Hepatocyte (in vitro differentiated cells): Measurements from ENCODE around the gene ASIP. TPM values are rescaled to one million over a fixed set of nuclear protein-coding genes. Genes with fewer than 3 reads are reported as not detected.
"Not testable (repeated sequence)": the region's sequence is repeated elsewhere in the genome, so short reads cannot be mapped to it uniquely, and the experiment has no call there.

Source experiments
- DNase-seq: peaks from one replicate; pipeline ENCODE4 v3.0.0-alpha.2; 2016; ENCODE audit warnings: low spot score
- H2AFZ ChIP-seq: fragments of 200-600 bp; sonication (generic); 2 replicates; pipeline ENCODE4 v1.6.0; 2016; ENCODE audit warnings: antibody characterized with exemption, mild to moderate bottlenecking
- H3K27ac ChIP-seq: fragments of 200-600 bp; sonication (generic); 2 replicates; pipeline ENCODE4 v1.5.1; 2016; ENCODE audit warnings: mild to moderate bottlenecking
- H3K27me3 ChIP-seq: fragments of 200-600 bp; sonication (generic); 2 replicates; pipeline ENCODE4 v1.6.1; 2016
- H3K36me3 ChIP-seq: fragments of 200-600 bp; sonication (generic); replicated peaks from 2 replicates; pipeline ENCODE4 v1.5.1; 2016; ENCODE audit warnings: low read depth; ENCODE audit not compliant: insufficient read depth
- H3K4me1 ChIP-seq: fragments of 200-600 bp; sonication (generic); 2 replicates; pipeline ENCODE4 v1.5.1; 2016; ENCODE audit warnings: mild to moderate bottlenecking, moderate library complexity; ENCODE audit not compliant: insufficient read depth
- H3K4me2 ChIP-seq: fragments of 200-600 bp; sonication (generic); 2 replicates; pipeline ENCODE4 v1.6.0; 2016
- H3K4me3 ChIP-seq: fragments of 200-600 bp; sonication (generic); 2 replicates; pipeline ENCODE4 v1.5.1; 2016; ENCODE audit warnings: mild to moderate bottlenecking
- H3K79me2 ChIP-seq: fragments of 200-600 bp; sonication (generic); 2 replicates; pipeline ENCODE4 v1.6.0; 2017; ENCODE audit warnings: mild to moderate bottlenecking
- H3K9me2 ChIP-seq: fragments of 200-600 bp; sonication (generic); replicated peaks from 2 replicates; pipeline ENCODE4 v1.6.0; 2017; ENCODE audit warnings: mild to moderate bottlenecking; ENCODE audit not compliant: insufficient read depth
- H3K9me3 ChIP-seq: fragments of 200-600 bp; sonication (generic); 2 replicates; pipeline ENCODE4 v1.5.1; 2016; ENCODE audit warnings: low read depth, mild to moderate bottlenecking
- H4K20me1 ChIP-seq: fragments of 200-600 bp; sonication (generic); 2 replicates; pipeline ENCODE4 v1.6.0; 2016; ENCODE audit warnings: mild to moderate bottlenecking; ENCODE audit not compliant: insufficient read depth, poor library complexity, severe bottlenecking
- CTCF ChIP-seq: fragments of 200-600 bp; sonication (generic); IDR thresholded peaks from 2 replicates; pipeline ENCODE4 v1.5.1; 2016; ENCODE audit warnings: antibody characterized with exemption, mild to moderate bottlenecking; ENCODE audit not compliant: poor library complexity
- EZH2 ChIP-seq: fragments of 200-600 bp; sonication (generic); IDR thresholded peaks from 2 replicates; pipeline ENCODE4 v1.6.1; 2016; ENCODE audit warnings: antibody characterized with exemption, mild to moderate bottlenecking, borderline replicate concordance
- EZH2phosphoT487 ChIP-seq: fragments of 200-600 bp; sonication (generic); IDR thresholded peaks from one replicate; pipeline ENCODE4 v1.6.1; 2018; ENCODE audit warnings: antibody characterized with exemption, mild to moderate bottlenecking, low read depth, moderate library complexity; ENCODE audit not compliant: unreplicated experiment, severe bottlenecking
- WGBS: methylation state at CpG from one replicate; pipeline ENCODE4 v1.1.6; 2016; ENCODE audit warnings: low lambda C conversion rate; ENCODE audit errors: missing lambda C conversion rate; 5-methylcytosine and 5-hydroxymethylcytosine counted together
- polyA plus RNA-seq: library from polyadenylated mRNA; unstranded; fragments of >200 nt; fragmentation: Nextera tagmentation; extraction: Ambion mirVana; gene quantifications from 2 replicates; pipeline ENCODE4 v1.2.1, GENCODE V29; 2016
- total RNA-seq: library from RNA; depleted of rRNA; stranded (reverse); fragments of >200 nt; gene quantifications from 2 replicates; pipeline ENCODE4 v1.2.3, GENCODE V29; 2014

The ASIP gene
- total and polyA plus RNA-seq, 2 experiments from 2014 or later = 3.3 TPM; not detected in 1

GRCh38 chr20:34283844-34284243 lies 42.6 kb downstream of the ASIP start:
- H3K4me2 ChIP-seq = no peak overlapping the region
- H3K36me3 ChIP-seq = no peaks in the 10 kb centered on the region
- no peak overlapping the region for H3K27ac ChIP-seq
- no peak for TF ChIP-seq EZH2
- H3K4me3 ChIP-seq = no peak overlapping the region
- DNase-seq = no peak
- no peaks in the 10 kb centered on the region for H3K4me1 ChIP-seq
- WGBS = 100% methylated on average over 1 of the region's 1 CpG
- H2AFZ ChIP-seq = no peak overlapping the region
- no peaks in the 10 kb centered on the region for H3K9me3 ChIP-seq
- H3K79me2 ChIP-seq = no peaks in the 10 kb centered on the region
- H3K9me2 ChIP-seq = no peaks in the 10 kb centered on the region
- H3K27me3 ChIP-seq = no peaks in the 10 kb centered on the region
- no peaks in the 10 kb centered on the region for H4K20me1 ChIP-seq

GRCh38 chr20:34285450-34285849 lies 44.2 kb downstream of the ASIP start:
- no peaks in the 10 kb centered on the region for H3K9me3 ChIP-seq
- H3K4me2 ChIP-seq = no peak overlapping the region
- no peak overlapping the region for H2AFZ ChIP-seq
- H4K20me1 ChIP-seq = no peaks in the 10 kb centered on the region
- H3K36me3 ChIP-seq = no peaks in the 10 kb centered on the region
- no peak overlapping the region for H3K4me3 ChIP-seq
- no peaks in the 10 kb centered on the region for H3K27me3 ChIP-seq
- WGBS = 98% methylated on average over 16 of the region's 16 CpGs
- no peaks in the 10 kb centered on the region for H3K79me2 ChIP-seq
- H3K4me1 ChIP-seq = no peaks in the 10 kb centered on the region
- no peaks in the 10 kb centered on the region for H3K9me2 ChIP-seq
- no peak for DNase-seq
- no peak for TF ChIP-seq CTCF
- TF ChIP-seq EZH2 = no peak
- TF ChIP-seq EZH2phosphoT487 = no peak
- H3K27ac ChIP-seq = no peak overlapping the region

GRCh38 chr20:34287500-34287899 lies 46.3 kb downstream of the ASIP start:
- H3K9me2 ChIP-seq, H2AFZ ChIP-seq, H3K4me1 ChIP-seq, H3K79me2 ChIP-seq, H3K36me3 ChIP-seq, H3K4me2 ChIP-seq, H3K27me3 ChIP-seq, H3K4me3 ChIP-seq, H3K27ac ChIP-seq, H4K20me1 ChIP-seq, H3K9me3 ChIP-seq, DNase-seq: not testable (repeated sequence)
- 95% methylated on average over 5 of the region's 5 CpGs for WGBS

- no peaks in the 10 kb centered on the region for H3K27me3 ChIP-seq
- no peak overlapping the region for H3K4me3 ChIP-seq
- H3K79me2 ChIP-seq = peaks cover 3% of the 10 kb centered on the region
- H3K4me1 ChIP-seq = no peaks in the 10 kb centered on the region
- H3K4me2 ChIP-seq = no peak overlapping the region
- no peaks in the 10 kb centered on the region for H3K9me2 ChIP-seq
- no peak overlapping the region for H3K27ac ChIP-seq
- no peak for DNase-seq
- no peak overlapping the region for H2AFZ ChIP-seq
- no peaks in the 10 kb centered on the region for H4K20me1 ChIP-seq
- no peak for TF ChIP-seq EZH2
- no peak for TF ChIP-seq CTCF
- no peak for TF ChIP-seq EZH2phosphoT487
- no peaks in the 10 kb centered on the region for H3K9me3 ChIP-seq
- no peaks in the 10 kb centered on the region for H3K36me3 ChIP-seq
- over 99% methylated on average over 11 of the region's 11 CpGs for WGBS
Observed at GRCh38 chr20:34290471-34290870, 49.2 kb downstream of the ASIP start.
